Pancreas (tissue), 10 donors: ENCODE data around the gene HOXC10. TPM values are rescaled to one million over a fixed set of nuclear protein-coding genes. Genes with fewer than 3 reads are reported as not detected.

Experiments
- ATAC-seq, 4 donors: fragments of 200-7000 bp; cut with Tn5 transposase; one replicate each; pipeline versions ENCODE4 v1.8.0 to v1.9.1; 2020; ENCODE audit warnings: mild to moderate bottlenecking in 4 of 4, moderate library complexity in 4 of 4
- DNase-seq, 6 donors: peaks; one replicate each; pipeline ENCODE4 v3.0.0-alpha.2; 2020
- FAIRE-seq: peaks from 2 replicates; lab custom pipeline; 2012; peaks lifted over from hg19 to GRCh38; lab: Jason Lieb, UNC
- H3K27ac ChIP-seq, 4 donors: fragments of 200-600 bp; sonication (generic); 1 replicate in 3 of 4; 2 replicates in 1 of 4; pipeline versions ENCODE4 v1.5.0 to v1.8.0; 2020
- H3K27me3 ChIP-seq, 4 donors: fragments of 200-600 bp; one replicate each; pipeline ENCODE4 v1.8.0; 2021
- H3K36me3 ChIP-seq, 3 donors: fragments of 200-600 bp; sonication (generic) in 1 of 3; one replicate each; pipeline versions ENCODE4 v1.5.0 to v1.8.0; 2020 to 2021
- H3K4me1 ChIP-seq, 3 donors: fragments of 200-600 bp; one replicate each; pipeline ENCODE4 v1.8.0; 2021
- H3K4me3 ChIP-seq, 4 donors: fragments of 200-600 bp; sonication (generic) in 2 of 4; one replicate each; pipeline versions ENCODE4 v1.5.0 to v1.8.0; 2020 to 2021
- H3K9me3 ChIP-seq, 4 donors: fragments of 200-600 bp; one replicate each; pipeline ENCODE4 v1.8.0; 2021
- WGBS, 2 donors: extraction: QIAGEN DNeasy Blood & Tissue Kit; methylation state at CpG; one replicate each; pipeline ENCODE4 v1.1.7; 2013; 5-methylcytosine and 5-hydroxymethylcytosine counted together
- intact Hi-C, 3 donors: fragments of 100-400 bp; cut with DNase I; formaldehyde crosslinking; loops; one replicate each; pipeline versions ENCODE4 v1.11.1 to v1.14.2; 2022
- polyA plus RNA-seq, 2 donors: library from polyadenylated mRNA; stranded (reverse); fragments of 200-250 nt; gene quantifications; one replicate each; pipeline ENCODE4 v1.2.3, GENCODE V29; 2013
- total RNA-seq, 6 donors: library from RNA; stranded (reverse); fragmentation: NEBNext Ultra II Directional in 4 of 6; extraction: Animal tissue kit (Norgen Biotek cat#: 25700) in 4 of 6; gene quantifications; one replicate each; pipeline versions ENCODE4 v1.2.1 to v1.2.4, GENCODE V29; 2021 to 2023
- TF ChIP-seq, protein P1 (sequence below), 4 donors: fragments of 200-600 bp; sonication (generic) in 3 of 4; IDR thresholded peaks; one replicate each; pipeline versions ENCODE4 v1.5.0 to v1.8.0; 2021; ENCODE audit warnings: antibody characterized with exemption in 4 of 4
- donor health status: healthy with polysubstance abuse.
- donor health status: DM: no; HTN: no; CAD: no; lungs with moderate emphysema.
- donor health status: DM: no; HTN: no; CAD: no.
- donor health status: control.
- donor health status: control.
- donor health status: Bipolar disorder and iron deficiency.
- donor health status: DM: yes; HTN: yes; CAD: no.
- donor health status: DM: no; HTN: no; CAD: no.
- donor health status: DM: no; HTN: no; CAD: no.
- donor health status: DM: yes; HTN: yes; CAD: no.

The HOXC10 gene
- total and polyA plus RNA-seq, 8 donors: 0.08 to 0.16 TPM; not detected in 6

DNA sequence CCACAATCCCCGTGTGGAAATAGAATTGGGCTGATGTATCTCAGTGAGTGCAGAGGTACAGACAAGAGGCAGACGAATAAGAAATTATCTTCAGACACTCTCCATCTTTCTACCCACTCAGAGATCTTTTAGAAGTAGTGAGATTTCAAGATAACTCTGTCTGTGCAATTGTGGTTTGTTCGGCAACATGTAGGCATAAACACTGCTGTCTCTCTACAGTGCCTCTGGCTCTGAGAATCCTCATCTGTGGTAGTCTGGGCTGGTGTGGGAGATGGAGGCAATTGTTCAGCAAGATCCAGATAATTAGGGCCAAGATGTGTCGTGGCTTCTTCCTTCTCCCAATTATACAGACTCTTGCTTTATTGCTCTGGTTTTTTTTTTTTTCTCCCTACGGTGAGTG, 43.2 kb upstream of the HOXC10 start:
- Histone ChIP-seq H3K9me3 (no peaks in the 10 kb centered on the region), H3K27me3 (peaks cover 3 to 61% (median 28%) of the 10 kb centered on the region in 4 donors), H3K27ac (no peak overlapping the region), H3K4me3 (no peak overlapping the region), H3K4me1 (no peaks in the 10 kb centered on the region), H3K36me3 (no peaks in the 10 kb centered on the region)
- ATAC-seq: no peak
- TF ChIP-seq, protein P1, sequence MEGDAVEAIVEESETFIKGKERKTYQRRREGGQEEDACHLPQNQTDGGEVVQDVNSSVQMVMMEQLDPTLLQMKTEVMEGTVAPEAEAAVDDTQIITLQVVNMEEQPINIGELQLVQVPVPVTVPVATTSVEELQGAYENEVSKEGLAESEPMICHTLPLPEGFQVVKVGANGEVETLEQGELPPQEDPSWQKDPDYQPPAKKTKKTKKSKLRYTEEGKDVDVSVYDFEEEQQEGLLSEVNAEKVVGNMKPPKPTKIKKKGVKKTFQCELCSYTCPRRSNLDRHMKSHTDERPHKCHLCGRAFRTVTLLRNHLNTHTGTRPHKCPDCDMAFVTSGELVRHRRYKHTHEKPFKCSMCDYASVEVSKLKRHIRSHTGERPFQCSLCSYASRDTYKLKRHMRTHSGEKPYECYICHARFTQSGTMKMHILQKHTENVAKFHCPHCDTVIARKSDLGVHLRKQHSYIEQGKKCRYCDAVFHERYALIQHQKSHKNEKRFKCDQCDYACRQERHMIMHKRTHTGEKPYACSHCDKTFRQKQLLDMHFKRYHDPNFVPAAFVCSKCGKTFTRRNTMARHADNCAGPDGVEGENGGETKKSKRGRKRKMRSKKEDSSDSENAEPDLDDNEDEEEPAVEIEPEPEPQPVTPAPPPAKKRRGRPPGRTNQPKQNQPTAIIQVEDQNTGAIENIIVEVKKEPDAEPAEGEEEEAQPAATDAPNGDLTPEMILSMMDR (IDR thresholded peaks at IDR 0.05): no peak
- WGBS, 2 donors: 13 to 19% methylated on average over 5 of the region's 5 CpGs
- DNase-seq: no peak
- intact Hi-C loops: no loop called here
- FAIRE-seq: no peak

DNA sequence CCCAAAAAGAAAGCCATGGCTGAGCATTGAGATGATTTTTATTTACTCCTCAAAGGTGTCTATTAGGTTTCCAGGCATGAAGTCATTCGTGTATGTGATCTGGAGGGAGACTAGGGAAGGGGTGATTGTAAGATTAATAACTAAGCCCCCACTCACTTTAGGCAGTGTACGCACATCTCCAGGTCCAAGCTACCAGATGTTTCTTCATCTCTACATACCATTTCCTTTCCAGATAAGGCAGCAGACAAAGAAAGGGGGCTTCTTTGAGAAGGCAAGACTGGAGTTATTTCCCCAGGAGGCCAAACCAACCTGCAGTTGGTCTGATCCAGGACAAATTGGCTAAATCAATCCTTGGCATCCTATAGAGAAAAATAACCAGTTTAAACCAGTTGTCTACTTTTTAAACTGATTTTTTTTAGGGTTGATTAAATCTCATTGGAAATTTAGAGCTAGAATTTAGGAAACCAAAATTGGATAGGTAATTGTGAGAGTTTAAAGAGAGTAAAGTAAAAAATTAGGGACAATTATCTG, 42.4 kb upstream of the HOXC10 start:
- H3K27me3 ChIP-seq: peaks cover 3 to 61% (median 28%) of the 10 kb centered on the region in 4 donors
- TF ChIP-seq, protein P1 (IDR thresholded peaks at IDR 0.05): no peak
- no peaks in the 10 kb centered on the region for H3K36me3 ChIP-seq
- no peak overlapping the region for H3K4me3 ChIP-seq
- H3K9me3 ChIP-seq: no peaks in the 10 kb centered on the region
- WGBS, 2 donors: 11 to 21% methylated on average over 2 of the region's 2 CpGs
- ATAC-seq (no peak), DNase-seq (no peak), FAIRE-seq (no peak)
- intact Hi-C loops: no loop called here
- H3K4me1 ChIP-seq: no peaks in the 10 kb centered on the region
- H3K27ac ChIP-seq: no peak overlapping the region

DNA sequence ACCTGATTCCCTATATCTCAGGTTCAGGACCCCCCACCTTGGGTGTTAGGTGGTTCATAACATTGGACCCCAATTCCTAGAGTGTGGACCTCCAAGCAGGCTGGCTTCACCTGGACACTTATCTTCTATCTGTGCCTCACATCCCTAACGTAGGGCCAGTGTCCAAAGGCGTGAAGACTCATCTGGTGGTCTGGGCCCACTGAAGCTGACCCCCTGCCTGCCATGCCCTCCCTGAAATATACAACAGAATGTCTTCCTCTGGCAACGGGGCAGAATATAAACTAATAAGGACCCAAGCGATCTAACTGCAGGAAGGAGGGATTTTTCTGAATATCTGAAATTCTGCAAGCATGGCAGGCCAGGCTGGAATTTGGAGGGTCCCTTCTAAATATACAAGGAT, 40.7 kb upstream of the HOXC10 start:
- TF ChIP-seq, protein P1 (IDR thresholded peaks at IDR 0.05): no peak
- WGBS, 2 donors: 12 to 14% methylated on average over 4 of the region's 4 CpGs
- Histone ChIP-seq H3K27me3 (peaks cover 3 to 48% (median 19%) of the 10 kb centered on the region in 4 donors), H3K27ac (no peak overlapping the region), H3K9me3 (no peaks in the 10 kb centered on the region), H3K4me1 (no peaks in the 10 kb centered on the region), H3K4me3 (no peak overlapping the region), H3K36me3 (no peaks in the 10 kb centered on the region)
- intact Hi-C loops: no loop called here
- FAIRE-seq (no peak), ATAC-seq (no peak), DNase-seq (no peak)

DNA sequence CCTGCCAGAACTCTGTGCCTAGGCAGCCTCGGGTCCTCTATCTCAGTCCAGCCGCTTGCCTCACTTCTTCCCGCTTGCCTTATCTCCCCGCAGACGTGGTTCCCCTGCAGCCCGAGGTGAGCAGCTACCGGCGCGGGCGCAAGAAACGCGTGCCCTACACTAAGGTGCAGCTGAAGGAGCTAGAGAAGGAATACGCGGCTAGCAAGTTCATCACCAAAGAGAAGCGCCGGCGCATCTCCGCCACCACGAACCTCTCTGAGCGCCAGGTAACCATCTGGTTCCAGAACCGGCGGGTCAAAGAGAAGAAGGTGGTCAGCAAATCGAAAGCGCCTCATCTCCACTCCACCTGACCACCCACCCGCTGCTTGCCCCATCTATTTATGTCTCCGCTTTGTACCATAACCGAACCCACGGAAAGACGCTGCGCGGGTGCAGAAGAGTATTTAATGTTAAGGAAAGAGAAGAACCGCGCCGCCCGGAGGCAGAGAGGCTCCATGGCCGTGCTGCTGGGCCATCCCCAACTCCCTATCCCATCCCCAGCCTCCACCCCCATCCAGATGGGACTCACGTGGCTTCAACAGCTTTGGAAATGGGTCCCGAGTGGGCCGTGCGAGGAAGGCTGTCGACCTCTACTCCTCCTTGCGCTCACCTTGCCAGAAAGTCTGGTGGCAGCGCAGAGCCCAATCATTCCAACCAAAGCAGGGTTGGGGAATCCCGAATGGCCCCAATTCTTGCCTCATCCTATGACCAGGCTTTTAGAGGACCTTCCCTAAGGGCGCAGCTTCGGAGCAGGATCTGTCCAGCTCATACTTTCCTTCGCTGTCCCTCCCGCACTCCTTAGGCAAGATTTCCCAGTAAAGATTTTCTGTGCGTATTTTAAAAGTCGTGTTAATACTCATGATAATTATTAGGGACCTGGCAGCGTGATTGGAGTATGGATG, 39.8 kb upstream of the HOXC10 start:
- 4 to 5% methylated on average over 51 of the region's 51 CpGs for WGBS, 2 donors
- Histone ChIP-seq H3K27ac (no peak overlapping the region), H3K27me3 (peaks cover 3 to 51% (median 18%) of the 10 kb centered on the region in 4 donors), H3K4me1 (no peaks in the 10 kb centered on the region), H3K36me3 (no peaks in the 10 kb centered on the region), H3K9me3 (no peaks in the 10 kb centered on the region), H3K4me3 (no peak overlapping the region)
- DNase-seq (no peak), ATAC-seq (no peak), FAIRE-seq (no peak)
- intact Hi-C loops: no loop called here
- TF ChIP-seq, protein P1 (IDR thresholded peaks at IDR 0.05): no peak

DNA sequence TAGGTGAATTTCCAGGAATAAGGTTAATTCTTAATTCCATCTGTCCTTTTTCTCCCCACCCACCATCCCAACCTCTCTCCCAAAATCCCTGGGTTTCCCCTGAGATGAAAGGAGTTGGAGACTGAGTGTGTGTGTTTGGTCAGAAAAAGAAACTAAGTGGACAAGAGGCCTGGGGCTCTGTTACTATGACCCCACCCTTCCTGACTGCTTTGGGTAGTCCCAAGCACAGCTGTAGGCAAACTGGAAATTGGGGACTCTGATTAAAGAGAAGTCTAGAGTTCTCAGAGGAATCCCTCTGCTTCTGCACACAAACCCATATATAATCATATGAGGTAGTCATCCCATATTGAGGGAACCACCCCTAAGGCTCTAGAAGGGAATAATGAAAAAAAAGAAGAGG, 37.2 kb upstream of the HOXC10 start:
- DNase-seq (no peak), FAIRE-seq (no peak), ATAC-seq (no peak)
- H3K36me3 ChIP-seq: no peaks in the 10 kb centered on the region
- intact Hi-C loops: no loop called here
- peaks cover 7 to 67% (median 21%) of the 10 kb centered on the region in 4 donors for H3K27me3 ChIP-seq
- H3K27ac ChIP-seq: no peak overlapping the region
- no peak overlapping the region for H3K4me3 ChIP-seq
- no peaks in the 10 kb centered on the region for H3K4me1 ChIP-seq
- TF ChIP-seq, protein P1 (IDR thresholded peaks at IDR 0.05): no peak
- H3K9me3 ChIP-seq: no peaks in the 10 kb centered on the region
